GM19455 (cell line): ENCODE measurements around the gene AQP12B.

Experiments
- ATAC-seq: cut with Tn5 transposase; IDR thresholded peaks from one replicate; pipeline ENCODE4 v1.9.1; 2021; ENCODE audit not compliant: unreplicated experiment

AQP12B gene

DNA sequence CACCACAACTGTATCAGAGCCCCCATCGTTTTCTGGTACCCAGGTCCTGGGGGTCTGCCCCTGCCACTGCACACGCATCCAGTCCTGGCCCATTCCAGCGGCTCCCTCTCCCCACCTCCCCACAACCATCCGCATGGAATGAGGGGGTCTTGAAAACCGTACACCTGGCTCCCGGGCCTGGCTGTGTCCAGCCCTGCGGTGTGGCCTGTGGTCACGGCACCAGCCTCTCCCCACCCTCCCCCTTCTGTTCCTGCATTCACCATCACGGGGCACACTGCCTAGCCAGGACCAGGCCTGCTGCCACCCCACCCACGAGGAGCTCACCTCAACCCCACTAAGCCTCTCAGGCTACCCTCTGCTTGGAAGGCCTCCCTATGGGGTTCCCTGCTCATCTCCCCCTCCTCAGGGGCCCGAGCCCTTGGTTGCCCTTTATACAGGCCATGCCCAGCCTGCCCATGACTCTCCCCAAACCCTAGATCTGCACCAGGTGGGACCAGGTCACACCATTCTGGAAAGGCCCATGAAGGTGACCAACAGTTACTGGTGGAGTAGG, 46.0 kb downstream of the AQP12B start:
- ATAC-seq = no peak

- no peak for ATAC-seq
Measured at GRCh38 chr2:240635998-240636547, 46.6 kb downstream of the AQP12B start.

- no peak for ATAC-seq
Measured at GRCh38 chr2:240635121-240635997, 47.3 kb downstream of the AQP12B start.

DNA sequence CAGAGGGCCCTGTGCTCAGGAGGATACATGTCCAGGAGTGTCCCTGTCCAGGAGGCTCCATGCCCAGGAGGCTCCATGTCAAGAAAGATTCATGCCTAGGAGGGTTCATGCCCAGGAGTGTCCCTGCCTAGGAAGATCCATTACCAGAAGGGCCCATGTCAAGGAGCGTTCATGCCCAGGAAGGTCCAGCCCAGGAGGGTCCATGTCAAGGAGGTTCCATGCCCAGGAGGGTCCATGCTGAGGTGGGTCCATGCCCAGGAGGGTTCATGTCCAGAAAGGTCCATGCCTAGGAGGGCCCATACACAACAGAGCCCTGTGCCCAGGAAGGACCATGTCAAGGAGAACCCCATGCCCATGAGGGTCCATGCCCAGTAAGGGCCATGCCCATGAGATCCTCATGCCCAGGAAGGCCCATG, 50.4 kb downstream of the AQP12B start:
- no peak for ATAC-seq

GRCh38 chr2:240631548-240632305, 51.0 kb downstream of the AQP12B start:
- ATAC-seq = no peak

- no peak for ATAC-seq
Measured at GRCh38 chr2:240630771-240631547, 51.7 kb downstream of the AQP12B start.

- no peak for ATAC-seq
Measured at GRCh38 chr2:240629968-240630770, 52.5 kb downstream of the AQP12B start.

GRCh38 chr2:240629619-240629967, 53.1 kb downstream of the AQP12B start:
- no peak for ATAC-seq

GRCh38 chr2:240628808-240629618, 53.7 kb downstream of the AQP12B start:
- no peak for ATAC-seq

GRCh38 chr2:240628507-240628807, 54.2 kb downstream of the AQP12B start:
- ATAC-seq = no peak

GRCh38 chr2:240627736-240628506, 54.8 kb downstream of the AQP12B start:
- ATAC-seq = no peak

- ATAC-seq = no peak
Measured at GRCh38 chr2:240626531-240627300, 56.0 kb downstream of the AQP12B start.
